Measurements from ENCODE around the gene P3H3.

Gene P3H3

GRCh38 chr12:6796576-6796975 is 31.6 kb upstream of the P3H3 start:
- DNase-seq (ENCODE audit: low read depth in 1 of 2, low spot score in 1 of 2) = no peak

- DNase-seq (ENCODE audit: low read depth in 1 of 2, low spot score in 1 of 2) = no peak
Measured at GRCh38 chr12:6799147-6799546, 29.1 kb upstream of the P3H3 start.

- DNase-seq (ENCODE audit: low read depth in 1 of 2, low spot score in 1 of 2) = no peak
Measured at GRCh38 chr12:6807170-6807569, 21.0 kb upstream of the P3H3 start.

DNA sequence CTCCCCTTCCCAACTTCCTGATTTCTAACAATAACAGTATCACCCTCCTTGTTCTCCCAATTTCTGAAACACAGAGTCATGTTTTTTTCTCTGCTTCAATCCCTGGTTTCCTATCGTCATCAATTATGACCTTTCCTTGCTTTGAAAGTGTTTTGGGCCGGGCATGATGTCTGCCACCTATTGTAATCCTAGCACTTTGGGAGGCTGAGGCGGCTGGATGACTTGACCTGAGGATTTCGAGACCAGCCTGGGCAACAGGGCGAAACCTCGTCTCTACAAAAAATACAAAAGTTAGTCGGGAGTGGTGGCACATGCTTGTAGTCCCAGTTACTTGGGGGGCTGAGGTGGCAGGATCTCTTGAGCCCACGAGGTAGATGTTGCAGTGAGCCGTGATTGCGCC is 19.2 kb upstream of the P3H3 start:
- no peak for DNase-seq (ENCODE audit: low read depth in 1 of 2, low spot score in 1 of 2)

DNA sequence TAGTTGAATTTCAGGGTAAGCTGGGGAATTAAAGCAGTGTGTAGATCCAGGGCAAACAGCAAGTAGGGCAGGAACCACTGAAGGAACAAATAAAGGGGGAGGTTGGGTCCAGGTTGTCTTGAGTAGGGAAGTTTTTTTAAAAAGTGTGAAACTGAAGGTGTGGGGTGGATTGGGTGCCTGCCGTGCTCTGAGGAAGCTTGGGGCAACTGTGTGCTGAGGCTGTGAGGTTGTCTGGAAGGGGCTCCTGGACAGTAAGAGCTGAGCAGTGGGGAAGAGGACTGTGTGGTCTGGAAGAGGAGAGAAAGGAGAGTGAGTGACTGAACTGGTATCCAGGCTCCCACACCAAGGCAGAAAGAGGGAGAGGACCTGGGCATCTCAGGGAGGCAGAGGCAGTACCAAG is 17.4 kb upstream of the P3H3 start:
- no peak for DNase-seq (ENCODE audit: low read depth in 1 of 2, low spot score in 1 of 2)

GRCh38 chr12:6813363-6813762 is 14.8 kb upstream of the P3H3 start:
- DNase-seq (ENCODE audit: low read depth in 1 of 2, low spot score in 1 of 2) = no peak

- DNase-seq (ENCODE audit: low read depth in 1 of 2, low spot score in 1 of 2) = no peak
Measured at GRCh38 chr12:6816598-6816997, 11.6 kb upstream of the P3H3 start.

GRCh38 chr12:6817098-6817497 is 11.1 kb upstream of the P3H3 start:
- DNase-seq (ENCODE audit: low read depth in 1 of 2, low spot score in 1 of 2) = no peak

DNA sequence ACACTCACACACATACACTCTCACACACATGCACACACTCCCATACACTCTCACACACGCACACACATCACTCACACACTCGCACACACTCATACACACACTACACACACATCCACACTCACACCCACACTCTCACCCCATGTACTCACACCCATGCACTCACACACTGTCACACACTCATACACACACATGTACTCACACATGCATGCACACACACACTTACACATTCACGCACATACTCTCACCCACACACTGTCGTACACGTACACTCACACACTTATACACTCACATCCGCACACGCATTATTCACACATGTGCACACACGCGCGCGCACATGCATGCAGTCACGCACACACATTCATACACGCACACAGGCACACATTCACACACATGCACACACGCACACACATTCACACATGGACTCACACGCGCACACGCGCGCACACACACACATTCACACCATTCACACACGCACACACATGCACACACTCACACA is 10.5 kb upstream of the P3H3 start:
- no peak for DNase-seq (ENCODE audit: low read depth in 1 of 2, low spot score in 1 of 2)

DNA sequence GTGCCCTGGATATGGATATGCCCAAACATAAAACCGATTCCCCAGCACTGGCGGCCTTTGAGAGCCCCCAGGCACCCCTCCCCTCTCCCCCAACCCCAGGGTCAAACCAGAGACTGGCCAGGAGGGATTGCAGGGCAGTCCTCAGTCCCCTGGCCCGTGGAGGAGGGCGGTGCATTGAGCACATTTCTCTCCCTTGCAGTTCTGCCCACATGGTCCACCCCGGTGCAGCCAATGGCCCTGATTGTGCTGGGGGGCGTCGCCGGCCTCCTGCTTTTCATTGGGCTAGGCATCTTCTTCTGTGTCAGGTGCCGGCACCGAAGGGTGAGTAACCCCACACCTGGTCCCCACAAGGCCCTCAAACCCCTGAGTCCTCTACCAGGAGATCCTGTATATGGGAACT is 10.0 kb upstream of the P3H3 start:
- DNase-seq (ENCODE audit: low read depth in 1 of 2, low spot score in 1 of 2) = no peak

- DNase-seq (ENCODE audit: low read depth in 1 of 2, low spot score in 1 of 2) = no peak
Measured at GRCh38 chr12:6818645-6819044, 9.6 kb upstream of the P3H3 start.

DNA sequence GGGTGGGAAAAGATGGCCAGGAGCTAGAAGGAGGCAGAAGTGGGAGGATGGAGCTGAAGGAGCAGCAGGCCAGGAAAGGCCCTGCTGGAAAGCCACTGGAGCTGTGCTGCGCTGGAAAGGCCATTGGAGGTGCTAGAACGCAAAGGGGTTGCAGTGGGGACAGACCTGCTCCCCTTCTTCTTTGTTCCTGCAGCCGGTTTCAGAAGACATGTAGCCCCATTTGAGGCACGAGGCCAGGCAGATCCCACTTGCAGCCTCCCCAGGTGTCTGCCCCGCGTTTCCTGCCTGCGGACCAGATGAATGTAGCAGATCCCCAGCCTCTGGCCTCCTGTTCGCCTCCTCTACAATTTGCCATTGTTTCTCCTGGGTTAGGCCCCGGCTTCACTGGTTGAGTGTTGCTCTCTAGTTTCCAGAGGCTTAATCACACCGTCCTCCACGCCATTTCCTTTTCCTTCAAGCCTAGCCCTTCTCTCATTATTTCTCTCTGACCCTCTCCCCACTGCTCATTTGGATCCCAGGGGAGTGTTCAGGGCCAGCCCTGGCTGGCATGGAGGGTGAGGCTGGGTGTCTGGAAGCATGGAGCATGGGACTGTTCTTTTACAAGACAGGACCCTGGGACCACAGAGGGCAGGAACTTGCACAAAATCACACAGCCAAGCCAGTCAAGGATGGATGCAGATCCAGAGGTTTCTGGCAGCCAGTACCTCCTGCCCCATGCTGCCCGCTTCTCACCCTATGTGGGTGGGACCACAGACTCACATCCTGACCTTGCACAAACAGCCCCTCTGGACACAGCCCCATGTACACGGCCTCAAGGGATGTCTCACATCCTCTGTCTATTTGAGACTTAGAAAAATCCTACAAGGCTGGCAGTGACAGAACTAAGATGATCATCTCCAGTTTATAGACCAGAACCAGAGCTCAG is 8.8 kb upstream of the P3H3 start:
- no peak for DNase-seq (ENCODE audit: low read depth in 1 of 2, low spot score in 1 of 2)

DNA sequence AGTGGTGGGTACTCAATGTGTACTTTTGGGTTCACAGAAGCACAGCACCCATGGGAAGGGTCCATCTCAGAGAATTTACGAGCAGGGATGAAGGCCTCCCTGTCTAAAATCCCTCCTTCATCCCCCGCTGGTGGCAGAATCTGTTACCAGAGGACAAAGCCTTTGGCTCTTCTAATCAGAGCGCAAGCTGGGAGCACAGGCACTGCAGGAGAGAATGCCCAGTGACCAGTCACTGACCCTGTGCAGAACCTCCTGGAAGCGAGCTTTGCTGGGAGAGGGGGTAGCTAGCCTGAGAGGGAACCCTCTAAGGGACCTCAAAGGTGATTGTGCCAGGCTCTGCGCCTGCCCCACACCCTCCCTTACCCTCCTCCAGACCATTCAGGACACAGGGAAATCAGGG is 8.0 kb upstream of the P3H3 start:
- no peak for DNase-seq (ENCODE audit: low read depth in 1 of 2, low spot score in 1 of 2)

DNA sequence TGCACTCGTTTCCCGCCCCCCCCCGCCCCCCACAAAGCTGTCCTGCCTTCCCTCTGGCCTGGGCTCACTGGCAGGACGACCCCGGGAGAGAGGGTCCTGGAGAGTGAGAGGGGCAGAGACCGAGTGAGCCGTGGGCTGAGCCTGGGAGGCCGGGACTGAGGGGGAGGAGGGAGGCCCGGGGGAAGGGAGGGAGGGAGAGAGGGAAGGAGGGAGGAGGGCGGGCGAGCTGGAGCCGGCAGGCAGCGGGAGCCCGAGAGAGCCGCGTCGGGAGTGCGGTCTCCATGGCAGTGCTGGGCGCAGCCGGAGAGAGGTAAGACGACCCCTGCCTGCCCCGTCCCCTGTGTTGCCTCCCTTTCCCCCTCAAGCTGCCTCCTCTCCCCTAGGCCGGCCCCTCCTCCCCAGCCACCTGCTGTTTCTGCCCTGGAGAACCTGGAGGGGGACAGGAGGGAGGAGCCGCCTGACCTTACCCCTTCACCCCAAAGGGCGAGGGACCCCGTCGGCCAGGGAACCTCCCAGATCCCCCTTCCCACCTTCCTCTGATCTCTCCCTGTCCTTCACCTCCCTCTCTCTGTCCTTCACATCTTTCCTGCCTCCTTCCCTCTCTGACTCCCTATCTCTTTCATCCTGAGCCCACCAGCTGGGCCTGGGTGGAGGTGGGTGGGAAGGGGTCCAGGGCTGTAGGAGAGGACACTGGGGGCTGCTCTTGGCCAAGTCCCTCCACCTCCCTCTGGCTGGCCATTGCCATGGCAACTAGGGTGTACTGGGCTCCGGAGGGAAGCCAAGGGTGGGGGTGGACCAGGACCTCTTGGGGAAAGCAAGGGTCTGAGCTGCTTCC is 6.4 kb upstream of the P3H3 start, which contains the start of gene GPR162:
Gene GPR162 (plus strand): TSS at position 231 of the 835 bp plus-strand sequence. CDS start 2,078 bp downstream, outside the sequence.
- no peak for DNase-seq (ENCODE audit: low read depth in 1 of 2, low spot score in 1 of 2)

DNA sequence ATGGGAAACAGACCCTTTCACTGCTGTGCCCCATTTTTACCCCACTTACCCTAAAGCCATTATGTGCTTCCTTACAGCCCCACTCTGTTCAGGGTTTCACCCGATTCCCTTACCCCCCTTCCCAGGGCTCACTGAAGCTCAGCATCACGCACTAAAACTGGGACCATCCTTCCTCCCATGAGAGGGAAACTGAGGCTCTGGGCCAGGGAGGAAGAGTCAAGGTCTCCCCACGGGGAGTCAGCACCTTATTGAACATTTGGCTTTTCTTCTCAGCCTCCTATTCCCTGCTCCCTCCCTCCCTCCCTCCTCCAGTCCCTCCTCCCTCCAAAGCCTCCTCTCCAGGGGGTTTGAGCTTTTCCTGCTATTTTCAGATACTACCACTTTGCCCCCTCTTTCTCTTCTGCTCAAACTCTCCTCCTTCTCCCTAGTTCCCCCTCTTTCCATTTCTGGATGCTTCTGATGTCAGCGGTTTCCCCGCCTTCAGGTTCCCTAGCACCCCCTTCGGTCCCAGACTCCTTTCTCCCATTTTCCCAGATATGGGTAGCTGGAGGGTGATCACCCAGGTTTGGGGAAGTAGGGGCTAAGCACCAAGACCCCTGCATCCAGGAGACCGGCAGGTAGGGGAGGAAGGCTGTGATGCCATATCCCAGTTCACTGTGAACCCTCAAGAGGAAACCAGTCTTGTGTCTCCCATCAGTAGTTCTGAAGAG is 5.6 kb upstream of the P3H3 start:
- no peak for DNase-seq (ENCODE audit: low read depth in 1 of 2, low spot score in 1 of 2)

DNA sequence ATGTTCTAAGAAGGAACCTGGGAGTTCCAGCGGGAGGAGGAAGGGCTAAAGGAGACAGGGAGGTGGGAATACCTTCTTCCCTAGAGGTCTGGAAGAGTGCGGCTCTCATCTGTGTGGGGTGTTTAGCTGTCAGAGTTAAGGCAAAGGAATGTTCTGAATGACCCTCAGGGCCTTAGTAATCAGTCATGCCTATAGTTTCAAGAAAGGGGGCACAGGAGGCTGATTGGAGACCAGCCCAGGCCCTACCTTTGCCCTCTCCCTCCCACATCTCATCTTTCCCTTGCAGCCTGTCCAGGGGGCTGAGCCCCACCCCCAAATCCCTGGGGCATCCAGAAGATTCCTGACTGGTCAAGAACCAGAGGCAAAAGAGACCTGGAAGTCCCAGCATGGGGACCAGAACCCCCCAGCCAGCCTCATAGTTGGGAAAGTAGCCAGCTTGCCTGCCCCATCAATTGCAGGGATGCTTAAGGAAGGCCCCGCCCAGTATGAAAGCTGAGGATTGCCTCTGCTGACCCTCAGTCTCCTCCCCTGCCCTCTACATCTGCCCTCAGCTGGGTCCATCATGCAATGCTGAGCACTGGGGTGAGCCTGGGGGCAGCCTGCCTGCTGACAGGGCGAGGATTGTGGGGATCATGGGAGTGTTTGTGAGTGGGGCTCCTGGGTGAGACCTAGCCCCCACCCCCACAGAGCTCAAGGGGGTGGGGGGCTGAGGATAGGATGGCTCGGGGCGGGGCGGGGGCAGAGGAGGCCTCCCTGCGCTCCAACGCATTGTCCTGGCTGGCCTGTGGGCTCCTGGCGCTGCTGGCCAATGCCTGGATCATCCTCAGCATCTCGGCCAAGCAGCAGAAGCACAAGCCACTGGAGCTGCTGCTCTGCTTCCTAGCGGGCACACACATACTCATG is 4.8 kb upstream of the P3H3 start:
- no peak for DNase-seq (ENCODE audit: low read depth in 1 of 2, low spot score in 1 of 2)

DNA sequence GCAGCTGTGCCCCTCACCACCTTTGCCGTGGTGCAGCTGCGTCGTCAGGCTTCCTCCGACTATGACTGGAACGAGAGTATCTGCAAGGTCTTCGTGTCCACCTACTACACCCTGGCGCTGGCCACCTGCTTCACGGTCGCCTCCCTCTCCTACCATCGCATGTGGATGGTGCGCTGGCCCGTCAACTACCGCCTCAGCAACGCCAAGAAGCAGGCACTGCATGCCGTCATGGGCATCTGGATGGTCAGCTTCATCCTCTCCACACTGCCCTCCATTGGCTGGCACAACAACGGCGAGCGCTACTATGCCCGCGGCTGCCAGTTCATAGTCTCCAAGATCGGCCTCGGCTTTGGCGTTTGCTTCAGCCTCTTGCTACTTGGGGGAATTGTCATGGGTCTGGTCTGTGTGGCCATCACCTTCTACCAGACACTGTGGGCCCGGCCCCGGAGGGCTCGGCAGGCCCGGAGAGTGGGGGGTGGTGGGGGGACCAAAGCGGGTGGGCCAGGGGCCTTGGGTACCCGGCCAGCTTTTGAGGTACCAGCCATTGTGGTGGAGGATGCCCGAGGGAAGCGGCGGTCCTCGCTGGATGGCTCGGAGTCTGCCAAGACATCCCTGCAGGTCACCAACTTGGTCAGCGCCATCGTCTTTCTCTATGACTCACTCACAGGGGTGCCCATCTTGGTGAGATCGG is 4.0 kb upstream of the P3H3 start:
- DNase-seq (ENCODE audit: low read depth in 1 of 2, low spot score in 1 of 2) = no peak

DNA sequence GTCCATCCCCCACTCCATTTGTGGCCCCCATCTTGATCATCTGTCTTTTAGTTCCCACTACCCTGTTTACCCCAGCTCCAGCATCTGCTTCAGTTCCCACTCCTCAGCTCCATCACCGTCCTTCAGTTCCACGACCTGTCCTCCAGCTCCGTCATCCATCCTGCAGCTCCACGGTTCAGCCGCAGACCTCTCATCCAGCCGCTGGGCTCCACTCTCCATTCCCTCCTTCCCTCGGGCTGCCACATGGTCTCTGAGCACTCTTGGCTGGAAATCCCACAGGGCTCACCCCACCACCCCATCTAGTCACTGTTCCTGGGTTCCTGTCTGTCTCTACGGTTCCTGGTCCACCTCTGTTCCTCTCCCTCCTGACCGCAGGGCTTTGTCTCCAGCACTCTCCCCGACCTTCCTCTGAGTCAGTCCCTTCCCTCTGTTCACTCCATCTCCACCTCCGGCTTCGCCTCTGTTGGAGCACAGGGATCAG is 3.3 kb upstream of the P3H3 start:
- no peak for DNase-seq (ENCODE audit: low read depth in 1 of 2, low spot score in 1 of 2)

DNA sequence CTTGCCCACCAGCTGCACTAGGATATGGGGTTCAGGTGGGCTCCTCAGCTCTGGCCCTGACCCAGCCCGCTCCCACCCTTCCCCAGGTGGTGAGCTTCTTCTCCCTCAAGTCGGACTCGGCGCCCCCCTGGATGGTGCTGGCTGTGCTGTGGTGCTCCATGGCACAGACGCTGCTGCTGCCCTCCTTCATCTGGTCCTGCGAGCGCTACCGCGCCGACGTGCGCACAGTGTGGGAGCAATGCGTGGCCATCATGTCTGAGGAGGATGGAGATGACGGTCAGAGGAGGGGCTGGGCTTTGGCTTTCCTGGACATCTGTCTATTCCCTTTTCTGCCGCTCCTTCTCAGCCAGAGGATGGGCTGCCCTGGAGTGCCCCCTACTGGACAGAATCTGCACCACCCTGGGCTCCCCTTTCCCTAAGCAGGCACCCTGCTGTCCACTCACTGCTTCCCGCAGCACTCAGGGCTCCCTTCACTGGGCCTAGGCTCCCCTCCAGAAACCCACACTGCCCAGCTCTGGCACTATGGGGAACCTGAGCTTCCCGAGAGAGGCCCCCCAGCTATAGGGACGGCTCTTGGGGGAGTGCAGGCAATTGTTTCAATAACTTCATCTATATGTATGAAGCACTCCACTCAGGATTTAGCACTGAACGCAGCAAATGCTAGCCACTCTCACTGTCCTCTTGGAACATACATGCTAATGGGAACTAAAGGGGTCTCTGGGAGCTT is 2.6 kb upstream of the P3H3 start:
- DNase-seq (ENCODE audit: low read depth in 1 of 2, low spot score in 1 of 2) = peak; percentile 68 to 76
